Neural cell (in vitro differentiated cells): ENCODE data around the gene TMEM11.

Experiments used
- EP300 ChIP-seq: fragments of 450-650 bp; conservative IDR thresholded peaks from 2 replicates; pipeline ENCODE4 v1.6.1; 2014; ENCODE audit warnings: antibody characterized with exemption, mild to moderate bottlenecking, moderate library complexity; ENCODE audit not compliant: poor library complexity, severe bottlenecking
- POLR2AphosphoS5 ChIP-seq: IDR thresholded peaks from 2 replicates; pipeline ENCODE4 v1.6.1; 2012
- RAD21 ChIP-seq: fragments of 450-650 bp; conservative IDR thresholded peaks from 2 replicates; pipeline ENCODE4 v1.6.1; 2014; ENCODE audit warnings: antibody characterized with exemption, mild to moderate bottlenecking, moderate library complexity
- TF ChIP-seq, protein P1 (sequence below): fragments of 450-650 bp; IDR thresholded peaks from 2 replicates; pipeline ENCODE4 v1.5.1; 2014; ENCODE audit warnings: antibody characterized with exemption, mild to moderate bottlenecking, moderate library complexity; ENCODE audit not compliant: poor library complexity, severe bottlenecking

DNA sequence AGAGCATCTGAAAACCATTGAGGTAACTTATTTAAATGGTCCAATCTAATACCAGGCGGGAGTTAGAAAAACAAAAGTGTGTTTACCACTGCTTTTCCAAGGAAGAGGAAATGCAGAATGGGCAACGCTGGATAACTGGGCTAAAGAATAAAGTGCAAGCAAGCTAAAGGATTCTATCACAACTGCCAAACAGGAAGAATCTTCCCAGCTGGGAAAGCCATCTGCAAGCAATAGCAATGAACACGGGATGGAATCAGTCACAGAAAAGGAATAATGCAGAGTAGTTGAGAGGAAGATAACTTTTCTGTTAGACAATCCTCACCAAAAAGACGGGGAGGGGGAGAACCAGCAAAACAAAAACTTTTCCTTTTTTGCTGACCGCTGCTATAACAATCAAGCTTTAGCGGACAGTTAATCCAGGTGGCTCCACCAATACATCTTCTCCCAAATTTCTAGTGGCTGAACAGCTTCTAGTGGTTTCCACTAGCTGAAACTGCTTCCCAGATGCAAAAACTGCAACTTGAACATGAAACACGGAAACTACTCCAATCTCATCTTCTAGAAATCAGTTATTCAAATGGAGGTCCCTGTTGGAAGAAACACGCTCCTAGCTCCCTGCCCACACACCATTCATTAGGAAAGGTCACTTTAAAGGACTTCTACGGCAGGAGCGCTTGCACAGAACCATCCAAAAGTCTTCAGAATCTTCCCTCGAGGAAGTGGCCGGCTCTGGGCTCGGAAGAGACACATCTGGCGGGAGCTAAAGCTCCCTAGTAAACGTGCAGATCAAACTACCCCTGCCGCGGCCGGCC lies 929 bp downstream of the TMEM11 start:
- TF ChIP-seq EP300 (no peak), POLR2AphosphoS5 (no peak), RAD21 (no peak)
- TF ChIP-seq, protein P1, sequence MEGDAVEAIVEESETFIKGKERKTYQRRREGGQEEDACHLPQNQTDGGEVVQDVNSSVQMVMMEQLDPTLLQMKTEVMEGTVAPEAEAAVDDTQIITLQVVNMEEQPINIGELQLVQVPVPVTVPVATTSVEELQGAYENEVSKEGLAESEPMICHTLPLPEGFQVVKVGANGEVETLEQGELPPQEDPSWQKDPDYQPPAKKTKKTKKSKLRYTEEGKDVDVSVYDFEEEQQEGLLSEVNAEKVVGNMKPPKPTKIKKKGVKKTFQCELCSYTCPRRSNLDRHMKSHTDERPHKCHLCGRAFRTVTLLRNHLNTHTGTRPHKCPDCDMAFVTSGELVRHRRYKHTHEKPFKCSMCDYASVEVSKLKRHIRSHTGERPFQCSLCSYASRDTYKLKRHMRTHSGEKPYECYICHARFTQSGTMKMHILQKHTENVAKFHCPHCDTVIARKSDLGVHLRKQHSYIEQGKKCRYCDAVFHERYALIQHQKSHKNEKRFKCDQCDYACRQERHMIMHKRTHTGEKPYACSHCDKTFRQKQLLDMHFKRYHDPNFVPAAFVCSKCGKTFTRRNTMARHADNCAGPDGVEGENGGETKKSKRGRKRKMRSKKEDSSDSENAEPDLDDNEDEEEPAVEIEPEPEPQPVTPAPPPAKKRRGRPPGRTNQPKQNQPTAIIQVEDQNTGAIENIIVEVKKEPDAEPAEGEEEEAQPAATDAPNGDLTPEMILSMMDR, result no peak
